CD4-positive, alpha-beta T cell treated with Interleukin-4 for 4 hours (primary cell): ENCODE data around the gene TMCO1.
A peak's percentile ranks its signal among the peaks of the same experiment; 100 is the strongest.
"Not testable (repeated sequence)": the region's sequence is repeated elsewhere in the genome, so short reads cannot be mapped to it uniquely, and the experiment has no call there.

Source experiments
- DNase-seq: peaks from one replicate; pipeline ENCODE4 v3.0.0-alpha.2; 2020

The TMCO1 gene

GRCh38 chr1:165744913-165745312 is 23.8 kb downstream of the TMCO1 start:
- not testable (repeated sequence) for DNase-seq

GRCh38 chr1:165742194-165742593 is 26.5 kb downstream of the TMCO1 start:
- DNase-seq: no peak

- no peak for DNase-seq
These were observed 29.9 kb downstream of the TMCO1 start for GRCh38 chr1:165738794-165739193.

- no peak for DNase-seq
These were observed 31.5 kb downstream of the TMCO1 start for GRCh38 chr1:165737196-165737595.

GRCh38 chr1:165734906-165735305 is 33.8 kb downstream of the TMCO1 start:
- no peak for DNase-seq

DNA sequence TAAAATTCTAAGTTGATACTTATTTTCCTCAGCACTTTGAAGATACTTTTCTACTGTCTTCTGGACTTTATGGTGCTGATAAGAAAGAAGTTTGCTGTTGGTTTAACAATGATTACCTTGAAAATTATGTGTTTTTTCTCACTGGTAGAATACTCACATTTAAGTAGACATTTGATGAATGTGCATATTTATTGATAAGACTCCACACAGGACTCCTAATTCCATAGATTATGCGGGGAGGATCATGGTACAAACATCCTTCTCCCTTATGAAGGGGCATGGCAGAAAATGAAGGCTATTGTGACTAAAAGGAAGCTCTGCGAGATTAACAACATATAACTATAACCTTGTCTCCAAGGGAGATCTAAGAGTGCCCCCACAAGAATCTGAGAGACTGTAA is 41.8 kb downstream of the TMCO1 start:
- DNase-seq: no peak

GRCh38 chr1:165726169-165726568 is 42.5 kb downstream of the TMCO1 start:
- DNase-seq: no peak

GRCh38 chr1:165717918-165718515 is 50.7 kb downstream of the TMCO1 start:
- peak; percentile 25 for DNase-seq

- not testable (repeated sequence) for DNase-seq
These were observed 52.2 kb downstream of the TMCO1 start for GRCh38 chr1:165716265-165717051.

DNA sequence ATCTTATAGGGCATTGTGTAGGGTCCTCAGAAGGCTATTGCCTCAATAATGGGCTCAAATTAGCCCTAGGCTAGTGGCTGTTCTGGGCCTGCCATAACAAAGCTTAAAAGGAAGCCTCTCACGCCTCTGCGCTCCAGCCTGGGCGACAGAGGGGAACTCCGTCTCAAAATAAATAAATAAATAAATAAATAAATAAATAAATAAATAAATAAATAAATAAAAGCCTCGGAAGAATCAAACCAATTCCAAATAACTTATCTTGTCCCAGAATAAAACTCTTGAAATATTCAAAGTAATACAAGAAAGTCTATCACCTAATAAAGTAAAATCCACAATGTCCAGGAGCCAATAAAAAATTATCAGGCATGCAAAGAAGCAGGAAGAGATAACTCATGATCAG is 55.9 kb downstream of the TMCO1 start:
- DNase-seq: no peak

DNA sequence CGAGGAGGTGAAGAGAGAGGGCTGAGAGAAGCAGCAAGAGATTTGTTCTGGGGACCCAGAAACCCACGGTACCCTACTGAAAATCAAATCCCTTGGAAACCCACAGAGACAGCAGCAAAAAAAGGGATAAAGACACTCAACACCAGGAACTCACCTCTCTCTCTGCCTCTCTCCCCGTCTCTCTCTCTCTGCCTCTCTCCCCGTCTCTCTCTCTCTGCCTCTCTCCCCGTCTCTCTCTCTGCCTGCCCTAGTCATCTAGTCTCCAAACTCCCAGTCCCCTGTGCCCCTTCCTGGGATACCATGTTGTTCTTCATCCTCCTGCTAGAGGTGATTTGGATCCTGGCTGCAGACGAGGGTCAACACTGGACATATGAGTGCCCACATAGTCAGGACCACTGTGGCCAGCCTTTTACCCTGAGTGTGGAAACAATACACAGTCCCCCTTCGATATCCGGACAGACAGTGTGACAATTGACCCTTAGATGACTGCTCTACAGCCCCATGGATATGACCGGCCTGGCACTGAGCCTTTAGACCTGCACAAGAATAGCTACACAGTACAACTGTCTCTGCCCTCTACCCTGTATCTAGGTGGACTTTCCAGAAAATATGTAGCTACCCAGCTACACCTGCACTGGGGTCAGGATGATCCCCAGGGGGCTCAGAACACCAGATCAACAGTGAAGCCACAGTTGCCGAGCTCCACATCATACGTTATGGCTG is 60.5 kb downstream of the TMCO1 start:
- DNase-seq: no peak

DNA sequence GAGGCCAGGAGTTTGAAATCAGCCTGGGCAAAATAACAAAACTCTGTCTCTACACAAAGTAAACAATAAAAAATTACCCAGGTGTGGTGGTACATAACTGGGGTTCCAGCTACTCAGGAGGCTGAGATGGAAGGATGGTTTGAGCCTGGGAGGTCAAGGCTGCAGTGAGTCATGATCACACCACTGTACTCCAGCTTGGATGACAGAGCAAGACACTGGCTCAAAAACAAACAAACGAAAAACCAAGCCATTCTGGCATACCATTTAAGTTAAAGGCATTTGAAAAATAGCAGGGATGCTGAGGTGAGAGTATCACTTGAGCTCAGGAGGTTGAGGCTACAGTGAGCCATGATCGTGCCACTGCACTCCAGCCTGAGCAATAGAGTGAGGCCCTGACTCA is 65.0 kb downstream of the TMCO1 start:
- no peak for DNase-seq

DNA sequence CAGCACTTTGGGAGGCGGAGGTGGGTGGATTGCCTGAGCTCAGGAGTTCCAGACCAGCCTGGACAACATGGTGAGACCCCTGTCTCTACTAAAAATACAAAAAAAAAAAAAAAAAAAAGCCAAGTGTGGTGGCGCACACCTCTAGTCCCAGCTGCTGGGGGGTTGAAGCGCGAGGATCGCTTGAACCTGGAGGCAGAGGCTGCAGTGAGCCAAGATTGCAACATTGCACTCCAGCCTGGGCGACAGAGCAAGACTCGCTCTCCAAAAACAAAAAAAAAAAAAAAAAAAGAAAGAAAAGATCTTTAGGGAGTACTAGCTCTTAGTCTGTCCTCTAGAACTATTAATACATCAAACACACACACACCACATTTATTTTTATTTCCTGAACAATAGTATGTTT is 66.7 kb downstream of the TMCO1 start:
- DNase-seq: not testable (repeated sequence)

GRCh38 chr1:165699577-165699976 is 69.1 kb downstream of the TMCO1 start:
- no peak for DNase-seq

DNA sequence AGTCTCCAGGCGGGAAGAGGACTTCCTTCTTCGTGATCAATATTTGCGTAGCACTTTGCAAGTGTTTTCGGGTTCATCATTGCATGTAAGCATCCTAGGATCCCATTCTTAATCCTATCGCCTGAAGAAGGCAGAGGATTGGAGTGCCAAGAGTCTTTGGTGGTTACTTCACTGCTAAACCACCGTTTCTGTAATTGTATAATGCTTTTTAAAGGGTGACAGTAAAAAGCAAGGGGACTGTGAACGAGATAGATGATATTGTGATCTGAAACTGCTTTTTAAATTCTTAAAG is 70.0 kb downstream of the TMCO1 start:
- no peak for DNase-seq

DNA sequence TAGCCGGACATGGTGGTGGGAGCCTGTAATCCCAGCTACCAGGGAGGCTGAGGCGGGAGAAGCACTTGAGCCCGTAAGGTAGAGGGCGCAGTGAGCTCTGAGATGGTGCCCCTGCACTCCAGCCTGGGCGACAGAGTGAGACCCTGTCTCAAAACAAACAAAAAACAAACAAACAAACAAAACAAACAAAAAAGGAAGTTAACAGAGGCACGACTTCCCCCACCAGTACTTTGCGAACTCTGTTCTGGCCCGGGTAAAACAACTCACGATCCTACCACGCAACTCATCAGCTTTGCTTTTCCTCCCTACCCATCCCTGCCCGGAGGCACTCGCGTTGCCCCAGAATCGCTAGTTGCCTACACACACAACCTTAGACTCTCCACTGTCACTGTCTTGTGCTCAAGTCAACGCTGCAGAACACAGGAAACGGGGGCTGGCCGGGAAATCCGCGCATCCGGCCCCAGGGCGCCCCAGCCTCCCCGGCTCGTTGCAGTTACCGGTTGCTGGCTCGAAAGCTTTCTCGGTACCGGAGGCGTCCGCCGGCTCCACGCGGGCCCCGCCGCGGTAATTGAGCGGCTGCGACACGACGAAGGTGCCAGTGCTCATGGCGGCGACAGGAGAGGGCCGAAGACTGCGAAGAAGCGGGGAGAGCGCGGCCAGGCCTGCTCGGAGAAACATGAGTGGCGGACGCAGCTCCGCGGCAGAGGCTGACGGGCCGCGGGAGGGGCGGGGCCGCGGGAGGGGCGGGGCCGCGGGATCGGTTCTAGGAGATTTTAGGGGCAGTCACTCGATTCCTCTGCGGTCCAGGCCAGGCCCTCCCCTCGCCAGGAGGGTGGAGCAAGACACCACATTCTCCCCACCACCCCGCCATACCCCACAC is 70.5 kb downstream of the TMCO1 start, which contains the start of gene ALDH9A1:
TSS of gene ALDH9A1 (minus strand) at position 682 of the 880 bp plus-strand sequence. CDS start at position 678, 4 bp downstream.
- DNase-seq: peak; percentile 83

GRCh38 chr1:165697491-165697880 is 71.2 kb downstream of the TMCO1 start:
- DNase-seq: no peak

DNA sequence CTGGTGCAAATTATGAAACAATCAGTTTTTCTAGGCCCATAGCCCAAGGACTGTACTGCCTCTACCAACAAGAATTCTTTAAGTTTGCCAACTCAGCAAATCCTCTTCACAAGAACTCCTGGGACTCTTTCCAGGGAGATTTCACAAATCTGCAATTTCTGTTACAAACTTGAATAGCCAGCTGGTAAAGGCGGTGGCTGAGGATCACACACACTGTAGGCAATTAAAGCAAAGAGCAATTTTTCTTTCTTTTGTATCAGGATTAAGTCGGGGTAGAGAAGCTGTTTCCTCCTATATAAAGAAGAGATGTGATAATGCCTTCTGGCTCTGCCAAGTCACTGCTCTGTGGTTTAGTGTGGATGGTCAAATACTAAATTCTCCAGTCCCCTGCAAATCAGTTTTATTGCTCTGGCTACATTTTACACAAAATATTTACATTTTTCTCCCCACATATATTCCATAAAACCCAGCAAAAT is 72.0 kb downstream of the TMCO1 start:
- no peak for DNase-seq

DNA sequence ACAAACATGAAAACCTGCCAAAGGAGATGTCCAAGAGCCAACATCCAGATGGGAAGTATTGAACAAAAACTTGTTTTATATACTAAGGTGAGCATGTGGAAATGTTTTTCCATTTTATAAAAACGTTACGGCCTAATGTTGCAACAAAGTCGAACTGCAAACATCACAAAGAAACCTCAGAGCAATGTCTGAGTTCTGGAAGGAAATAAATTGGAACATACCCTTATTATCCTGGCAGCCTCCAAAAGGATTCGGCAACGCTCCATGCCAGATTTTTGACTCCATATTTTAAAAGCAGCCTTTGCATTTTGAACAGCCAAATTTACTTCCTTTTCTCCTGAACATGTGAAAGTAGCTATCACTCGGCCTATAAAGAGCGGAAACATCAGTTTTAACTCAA is 73.6 kb downstream of the TMCO1 start:
- no peak for DNase-seq

DNA sequence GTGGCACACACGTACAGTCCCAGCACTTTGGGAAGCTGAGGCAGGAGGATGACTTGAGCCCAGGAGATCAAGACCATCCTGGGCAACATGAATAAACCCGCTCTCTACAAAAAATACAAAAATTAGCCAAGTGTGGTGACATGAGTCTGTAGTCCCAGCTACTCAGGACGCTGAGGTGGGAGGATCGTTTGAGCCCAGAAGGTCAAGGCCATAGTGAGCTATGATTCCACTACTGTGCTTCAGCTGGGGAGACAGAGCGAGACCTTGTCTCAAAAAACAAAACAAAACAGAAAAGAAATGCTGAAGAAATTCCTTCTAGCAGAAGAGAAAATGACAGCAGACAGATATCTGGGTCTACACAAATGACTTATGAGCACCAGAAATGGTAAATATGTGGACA is 80.6 kb downstream of the TMCO1 start:
- no peak for DNase-seq

DNA sequence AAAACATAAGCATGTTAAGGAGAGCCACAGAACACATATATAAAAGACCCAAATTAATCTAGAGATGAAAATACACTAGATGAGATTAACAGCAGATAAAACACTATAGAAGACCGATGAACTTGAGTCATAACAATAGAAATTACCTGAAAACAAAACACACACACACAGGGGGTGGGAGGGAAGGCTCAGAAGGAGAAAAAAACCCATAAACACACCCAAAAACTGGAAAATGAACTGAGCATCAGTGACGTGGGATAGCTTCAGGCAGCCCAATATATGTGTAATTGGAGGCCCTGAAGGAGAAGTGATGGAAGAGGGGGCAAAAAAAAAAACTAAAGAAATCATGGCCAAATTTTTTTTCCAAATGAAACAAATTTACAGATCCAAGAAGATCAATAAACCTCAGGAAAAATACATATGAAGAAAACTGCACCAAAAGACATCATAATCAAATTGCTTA is 81.7 kb downstream of the TMCO1 start:
- DNase-seq: no peak

- no peak for DNase-seq
These were observed 82.3 kb downstream of the TMCO1 start for GRCh38 chr1:165686121-165686970.
